ENCODE results near the gene TGM2. TPM values are rescaled to one million over a fixed set of nuclear protein-coding genes. Genes with fewer than 3 reads are reported as not detected.

TGM2 gene
- total and polyA plus RNA-seq, 10 donors: 9.3 to 167 (median 69.8) TPM

GRCh38 chr20:38193586-38194105, 28.6 kb upstream of the TGM2 start:
- intact Hi-C loops (cut with DNase I; ENCODE audit: low total_unique reads): no loop called here
- Histone ChIP-seq H3K27me3 (replicated peaks in 1 of 7) (peaks cover 0 to 11% (median 0%) of the 10 kb centered on the region in 7 donors), H3K36me3 (no peaks in the 10 kb centered on the region), H3K9me3 (no peaks in the 10 kb centered on the region), H3K27ac (no peak overlapping the region), H3K4me3 (no peak overlapping the region), H3K4me1 (peaks cover 0 to 33% (median 15%) of the 10 kb centered on the region in 6 donors)
- TF ChIP-seq CTCF (IDR thresholded peaks at IDR 0.05 in 8 of 11, conservative IDR thresholded peaks at IDR 0.05 in 3 of 11): no peak
- no peak for TF ChIP-seq POLR2AphosphoS5 (IDR thresholded peaks at IDR 0.05)
- no peak for TF ChIP-seq POLR2A (IDR thresholded peaks at IDR 0.05)
- WGBS, 5 donors: 90 to 100% (median 93%) methylated on average over 2 to 4 of the region's 4 CpGs
- no peak for DNase-seq

DNA sequence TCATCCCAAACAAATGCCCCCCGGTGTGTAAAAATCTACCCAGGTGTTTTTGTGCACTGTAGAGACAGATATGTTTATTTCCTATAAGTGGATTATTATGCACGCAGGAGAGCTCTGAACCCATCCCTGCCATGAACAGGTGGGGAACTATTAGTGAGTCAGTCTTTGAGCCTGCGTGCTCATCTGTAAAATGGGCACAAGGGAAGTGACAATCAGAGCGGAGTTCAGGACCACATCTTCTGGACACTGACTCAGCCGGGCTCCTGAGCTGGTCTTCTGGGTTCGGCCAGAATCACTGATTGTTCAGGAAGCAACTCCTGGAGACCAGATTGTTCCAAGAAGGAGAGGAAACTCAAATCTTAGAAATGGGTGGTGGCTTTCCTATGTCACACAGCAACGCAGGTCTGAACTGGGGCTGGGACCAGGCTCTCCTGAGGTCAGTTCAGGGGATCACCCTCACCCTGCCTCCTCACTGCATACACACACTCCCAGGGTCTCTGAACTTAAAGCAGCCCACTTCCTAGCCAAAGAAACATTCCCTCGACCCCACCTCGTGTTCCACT, 27.3 kb upstream of the TGM2 start:
- Histone ChIP-seq H3K4me3 (no peak overlapping the region), H3K27ac (no peak overlapping the region), H3K4me1 (peaks cover 0 to 29% (median 12%) of the 10 kb centered on the region in 6 donors), H3K9me3 (no peaks in the 10 kb centered on the region), H3K36me3 (no peaks in the 10 kb centered on the region), H3K27me3 (replicated peaks in 1 of 7) (peaks cover 0 to 11% (median 0%) of the 10 kb centered on the region in 7 donors)
- intact Hi-C loops (cut with DNase I; ENCODE audit: low total_unique reads): no loop called here
- no peak for TF ChIP-seq POLR2AphosphoS5 (IDR thresholded peaks at IDR 0.05)
- no peak for TF ChIP-seq POLR2A (IDR thresholded peaks at IDR 0.05)
- TF ChIP-seq CTCF (IDR thresholded peaks at IDR 0.05 in 8 of 11, conservative IDR thresholded peaks at IDR 0.05 in 3 of 11): no peak
- 84 to 94% (median 86%) methylated on average over 9 of the region's 9 CpGs for whole genome bisulfite sequencing, 5 donors
- no peak for DNase-seq

DNA sequence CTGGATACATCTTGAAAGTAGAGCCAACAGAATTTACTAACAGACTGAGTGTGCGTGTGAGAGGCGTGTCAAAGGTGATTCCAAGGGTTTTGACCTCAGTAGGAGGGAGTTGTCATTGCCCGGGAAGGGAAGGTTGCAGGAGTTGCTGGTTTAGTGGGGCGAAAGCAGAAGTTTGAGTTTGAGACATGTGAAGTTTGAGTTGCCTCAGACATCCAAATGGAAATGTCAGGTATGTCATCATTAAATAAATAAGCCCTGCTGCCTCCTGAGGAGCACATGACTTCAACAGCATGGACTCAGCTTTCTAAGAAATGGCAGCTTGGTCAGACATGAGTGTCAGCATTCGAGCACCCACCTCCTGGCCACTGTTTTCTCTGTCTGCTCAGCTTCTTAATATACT, 26.6 kb upstream of the TGM2 start:
- H3K27me3 ChIP-seq (replicated peaks in 1 of 7): peaks cover 0 to 11% (median 0%) of the 10 kb centered on the region in 7 donors
- no peak for DNase-seq
- WGBS, 5 donors: 72 to 86% (median 77%) methylated on average over 5 of the region's 5 CpGs
- no peaks in the 10 kb centered on the region for H3K36me3 ChIP-seq
- intact Hi-C loops (cut with DNase I; ENCODE audit: low total_unique reads): no loop called here
- H3K4me1 ChIP-seq: peaks cover 0 to 28% (median 11%) of the 10 kb centered on the region in 6 donors
- TF ChIP-seq POLR2AphosphoS5 (IDR thresholded peaks at IDR 0.05) (no peak), POLR2A (IDR thresholded peaks at IDR 0.05) (no peak), CTCF (IDR thresholded peaks at IDR 0.05 in 8 of 11, conservative IDR thresholded peaks at IDR 0.05 in 3 of 11) (no peak)
- no peak overlapping the region for H3K4me3 ChIP-seq
- no peaks in the 10 kb centered on the region for H3K9me3 ChIP-seq
- no peak overlapping the region for H3K27ac ChIP-seq

- Histone ChIP-seq H3K36me3 (no peaks in the 10 kb centered on the region), H3K9me3 (no peaks in the 10 kb centered on the region), H3K27me3 (replicated peaks in 1 of 7) (peaks cover 0 to 7% (median 0%) of the 10 kb centered on the region in 7 donors), H3K27ac (no peak overlapping the region), H3K4me1 (peaks cover 0 to 21% (median 5%) of the 10 kb centered on the region in 6 donors), H3K4me3 (no peak overlapping the region)
- intact Hi-C loops (cut with DNase I; ENCODE audit: low total_unique reads): no loop called here
- 64 to 85% (median 81%) methylated on average over 1 to 3 of the region's 3 CpGs for WGBS, 5 donors
- no peak for DNase-seq
- TF ChIP-seq CTCF (IDR thresholded peaks at IDR 0.05 in 8 of 11, conservative IDR thresholded peaks at IDR 0.05 in 3 of 11): no peak
- no peak for TF ChIP-seq POLR2A (IDR thresholded peaks at IDR 0.05)
- TF ChIP-seq POLR2AphosphoS5 (IDR thresholded peaks at IDR 0.05): no peak
Measured at GRCh38 chr20:38190936-38191371, 25.9 kb upstream of the TGM2 start.

All from spleen (tissue), 11 donors.